ENCODE results near the gene TRPV2. TPM values are rescaled to one million over a fixed set of nuclear protein-coding genes. Genes with fewer than 3 reads are reported as not detected.
A peak's percentile ranks its signal among the peaks of the same experiment; 100 is the strongest.

The TRPV2 gene
- polyA plus RNA-seq, 1 experiment = 7.9 TPM

- POLR2A ChIA-PET = no interaction called here
- CTCF ChIA-PET = interaction anchor here (1.2 to 3.3 kb wide), 2 partner anchors 8 to 20 kb away, joined by 5 to 15 read pairs; no protein-coding TSS in a partner anchor
- no peaks in the 10 kb centered on the region for H3K27me3 ChIP-seq (ENCODE audit: control insufficient read depth, insufficient read depth, low read length)
- no peak overlapping the region for H3K4me3 ChIP-seq (ENCODE audit: low read depth, low read length)
- no peaks in the 10 kb centered on the region for H3K36me3 ChIP-seq (ENCODE audit: control insufficient read depth, insufficient read depth, low read length)
- DNase-seq (ENCODE audit: low read depth) = no peak
- no peak for TF ChIP-seq CTCF (IDR thresholded peaks at IDR 0.05; ENCODE audit: insufficient read depth, low read depth, low read length)
Measured at GRCh38 chr17:16473044-16474011, 58.0 kb downstream of the TRPV2 start.

- no peak for DNase-seq (ENCODE audit: low read depth)
- ChIA-PET POLR2A (no interaction called here), CTCF (interaction anchor here (0.9 to 3.3 kb wide), 4 partner anchors 9 to 21 kb away, joined by 3 to 15 read pairs (median 4); no protein-coding TSS in a partner anchor)
- TF ChIP-seq CTCF (IDR thresholded peaks at IDR 0.05; ENCODE audit: insufficient read depth, low read depth, low read length) = no peak
- no peaks in the 10 kb centered on the region for H3K36me3 ChIP-seq (ENCODE audit: control insufficient read depth, insufficient read depth, low read length)
- H3K4me3 ChIP-seq (ENCODE audit: low read depth, low read length) = no peak overlapping the region
- no peaks in the 10 kb centered on the region for H3K27me3 ChIP-seq (ENCODE audit: control insufficient read depth, insufficient read depth, low read length)
Measured at GRCh38 chr17:16474012-16474725, 58.8 kb downstream of the TRPV2 start.

GRCh38 chr17:16475179-16475704 lies 59.9 kb downstream of the TRPV2 start:
- no peaks in the 10 kb centered on the region for H3K36me3 ChIP-seq (ENCODE audit: control insufficient read depth, insufficient read depth, low read length)
- no peaks in the 10 kb centered on the region for H3K27me3 ChIP-seq (ENCODE audit: control insufficient read depth, insufficient read depth, low read length)
- CTCF ChIA-PET = interaction anchor here (0.9 to 1.6 kb wide), 3 partner anchors 12 to 46 kb away, joined by 3 to 5 read pairs (median 4); no protein-coding TSS in a partner anchor
- no peak for DNase-seq (ENCODE audit: low read depth)
- H3K4me3 ChIP-seq (ENCODE audit: low read depth, low read length) = no peak overlapping the region
- TF ChIP-seq CTCF (IDR thresholded peaks at IDR 0.05; ENCODE audit: insufficient read depth, low read depth, low read length) = no peak
- POLR2A ChIA-PET = no interaction called here

GRCh38 chr17:16477255-16477654 lies 61.9 kb downstream of the TRPV2 start:
- POLR2A ChIA-PET = interaction anchor here (0.6 kb wide), 1 partner anchor 25 kb away, joined by 9 read pairs; no protein-coding TSS in a partner anchor
- Histone ChIP-seq H3K27me3 (ENCODE audit: control insufficient read depth, insufficient read depth, low read length) (no peaks in the 10 kb centered on the region), H3K4me3 (ENCODE audit: low read depth, low read length) (no peak overlapping the region), H3K36me3 (ENCODE audit: control insufficient read depth, insufficient read depth, low read length) (no peaks in the 10 kb centered on the region)
- no peak for TF ChIP-seq CTCF (IDR thresholded peaks at IDR 0.05; ENCODE audit: insufficient read depth, low read depth, low read length)
- CTCF ChIA-PET = interaction anchor here (1.1 to 1.4 kb wide), 3 partner anchors 10 to 24 kb away, joined by 3 to 5 read pairs (median 4); no protein-coding TSS in a partner anchor
- peak; percentile 60 for DNase-seq (ENCODE audit: low read depth)

Measured in BJ (cell line).